ENCODE data around the gene ZNF93. TPM values are rescaled to one million over a fixed set of nuclear protein-coding genes. Genes with fewer than 3 reads are reported as not detected.
A peak's percentile ranks its signal among the peaks of the same experiment; 100 is the strongest.
"Not testable (repeated sequence)": the region's sequence is repeated elsewhere in the genome, so short reads cannot be mapped to it uniquely, and the experiment has no call there.

Gene ZNF93
- total and polyA plus RNA-seq, 7 experiments from 2014 or later, result 3.4 to 11.6 (median 8.7) TPM

DNA sequence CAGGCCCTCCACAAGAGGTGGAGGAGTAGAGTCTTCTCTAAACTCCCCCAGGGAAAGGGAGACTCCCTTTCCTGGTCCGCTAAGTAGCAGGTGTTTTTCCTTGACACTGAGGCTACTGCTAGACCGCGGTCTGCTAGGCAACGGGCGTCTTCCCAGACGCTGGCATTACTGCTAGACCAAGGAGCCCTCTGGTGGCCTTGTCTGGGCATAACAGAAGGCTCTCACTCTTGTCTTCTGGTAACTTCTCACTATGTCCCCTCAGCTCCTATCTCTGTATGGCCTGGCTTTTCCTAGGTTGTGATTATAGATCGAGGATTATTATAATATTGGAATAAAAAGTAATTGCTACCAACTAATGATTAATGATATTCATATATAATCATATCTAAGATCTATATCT lies 29.7 kb downstream of the ZNF93 start:
- intact Hi-C loops (cut with micrococcal nuclease); H3K27me3 ChIP-seq (ENCODE audit: control insufficient read depth in 2 of 2, insufficient read depth in 2 of 2, low read length in 2 of 2); H3K4me1 Mint-ChIP-seq; H3K27ac ChIP-seq (ENCODE audit: low read depth, low read length); ATAC-seq; H3K4me3 Mint-ChIP-seq; H3K4me3 ChIP-seq (ENCODE audit: low read length); POLR2A ChIA-PET; H3K27ac Mint-ChIP-seq; H3K27me3 Mint-ChIP-seq; H3K4me1 ChIP-seq (ENCODE audit: control insufficient read depth in 2 of 2, insufficient read depth in 2 of 2, low read length in 2 of 2): not testable (repeated sequence)
- peaks cover 0 to 32% (median 0%) of the 10 kb centered on the region in 3 experiments for H3K36me3 ChIP-seq (ENCODE audit: control insufficient read depth in 2 of 3, insufficient read depth in 3 of 3, low read length in 3 of 3)
- peak in 7 of 9 donors; percentile 3 to 26 (median 9) for DNase-seq
- peaks cover 0 to 26% (median 14%) of the 10 kb centered on the region in 3 experiments for H3K9me3 ChIP-seq (ENCODE audit: control insufficient read depth in 2 of 3, low read length in 3 of 3)
- Mint-ChIP-seq H3K9me3 (peaks cover 8 to 80% (median 39%) of the 10 kb centered on the region in 11 donors), H3K36me3 (peaks cover 10 to 68% (median 62%) of the 10 kb centered on the region in 5 donors)
- CTCF ChIA-PET, result interaction anchor here (0.7 kb wide), 1 partner anchor 528 kb away, joined by 3 read pairs; no protein-coding TSS in a partner anchor

DNA sequence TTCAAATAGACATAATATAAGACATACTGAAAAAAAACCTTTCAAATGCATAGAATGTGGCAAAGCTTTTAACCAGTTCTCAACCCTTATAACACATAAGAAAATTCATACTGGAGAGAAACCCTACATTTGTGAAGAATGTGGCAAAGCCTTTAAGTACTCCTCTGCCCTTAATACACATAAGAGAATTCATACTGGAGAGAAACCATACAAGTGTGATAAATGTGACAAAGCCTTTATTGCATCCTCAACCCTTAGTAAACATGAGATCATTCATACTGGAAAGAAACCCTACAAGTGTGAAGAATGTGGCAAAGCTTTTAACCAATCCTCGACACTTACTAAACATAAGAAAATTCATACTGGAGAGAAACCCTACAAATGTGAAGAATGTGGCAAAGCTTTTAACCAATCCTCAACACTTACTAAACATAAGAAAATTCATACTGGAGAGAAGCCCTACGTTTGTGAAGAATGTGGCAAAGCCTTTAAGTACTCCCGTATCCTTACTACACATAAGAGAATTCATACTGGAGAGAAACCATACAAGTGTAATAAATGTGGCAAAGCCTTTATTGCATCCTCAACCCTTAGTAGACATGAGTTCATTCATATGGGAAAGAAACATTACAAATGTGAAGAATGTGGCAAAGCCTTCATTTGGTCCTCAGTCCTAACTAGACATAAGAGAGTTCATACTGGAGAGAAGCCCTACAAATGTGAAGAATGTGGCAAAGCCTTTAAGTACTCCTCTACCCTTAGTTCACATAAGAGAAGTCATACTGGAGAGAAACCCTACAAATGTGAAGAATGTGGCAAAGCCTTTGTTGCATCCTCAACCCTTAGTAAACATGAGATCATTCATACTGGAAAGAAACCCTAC lies 32.9 kb downstream of the ZNF93 start:
- peaks cover 10 to 45% (median 37%) of the 10 kb centered on the region in 5 donors for H3K36me3 Mint-ChIP-seq
- H3K4me3 Mint-ChIP-seq, result not testable (repeated sequence)
- peaks cover 0 to 50% (median 16%) of the 10 kb centered on the region in 3 experiments for H3K9me3 ChIP-seq (ENCODE audit: control insufficient read depth in 2 of 3, low read length in 3 of 3)

DNA sequence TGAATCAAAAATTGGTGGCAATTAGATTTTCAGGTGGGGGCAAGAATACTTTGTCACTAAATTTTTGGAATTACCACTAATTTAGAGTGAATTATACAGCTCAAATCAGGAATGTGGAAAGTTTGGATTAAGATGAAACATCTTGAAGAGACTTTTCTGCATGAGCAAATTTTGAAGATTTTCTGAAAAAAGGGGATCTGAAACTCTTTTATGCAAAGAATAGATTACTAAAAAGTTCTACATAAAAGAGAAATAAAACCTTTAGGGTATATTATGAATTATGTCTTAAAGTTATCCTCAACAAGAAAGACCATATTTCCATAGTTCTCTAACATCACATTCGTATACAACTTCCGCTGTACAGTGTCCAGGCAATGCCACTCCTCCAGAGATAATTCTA lies 36.7 kb downstream of the ZNF93 start:
- ChIA-PET CTCF (no interaction called here), POLR2A (interaction anchor here (0.6 to 0.7 kb wide), 2 partner anchors 167 to 1580 kb away, joined by 3 to 5 read pairs; no protein-coding TSS in a partner anchor)
- Mint-ChIP-seq H3K27ac (no peak overlapping the region), H3K4me3 (no peak overlapping the region), H3K27me3 (no peaks in the 10 kb centered on the region), H3K4me1 (no peaks in the 10 kb centered on the region), H3K9me3 (peaks cover 8 to 96% (median 42%) of the 10 kb centered on the region in 11 donors), H3K36me3 (peaks cover 10 to 29% (median 22%) of the 10 kb centered on the region in 5 donors)
- DNase-seq, result no peak
- peaks cover 0 to 59% (median 12%) of the 10 kb centered on the region in 3 experiments for H3K9me3 ChIP-seq (ENCODE audit: control insufficient read depth in 2 of 3, low read length in 3 of 3)
- ATAC-seq, result no peak
- peaks cover 0 to 12% (median 0%) of the 10 kb centered on the region in 3 experiments for H3K36me3 ChIP-seq (ENCODE audit: control insufficient read depth in 2 of 3, insufficient read depth in 3 of 3, low read length in 3 of 3)
- no peaks in the 10 kb centered on the region for H3K27me3 ChIP-seq (ENCODE audit: control insufficient read depth in 2 of 2, insufficient read depth in 2 of 2, low read length in 2 of 2)
- no peak overlapping the region for H3K4me3 ChIP-seq (ENCODE audit: low read length)
- no peak overlapping the region for H3K27ac ChIP-seq (ENCODE audit: low read depth, low read length)
- H3K4me1 ChIP-seq (ENCODE audit: control insufficient read depth in 2 of 2, insufficient read depth in 2 of 2, low read length in 2 of 2), result no peaks in the 10 kb centered on the region
- intact Hi-C loops (cut with micrococcal nuclease), result no loop called here

More for the DNA sequence above, 32.9 kb downstream of the ZNF93 start:
- POLR2A ChIA-PET; intact Hi-C loops (cut with micrococcal nuclease); H3K4me1 ChIP-seq (ENCODE audit: control insufficient read depth in 2 of 2, insufficient read depth in 2 of 2, low read length in 2 of 2); CTCF ChIA-PET; H3K27me3 Mint-ChIP-seq; H3K4me1 Mint-ChIP-seq; H3K27ac ChIP-seq (ENCODE audit: low read depth, low read length); H3K27ac Mint-ChIP-seq; H3K4me3 ChIP-seq (ENCODE audit: low read length); DNase-seq; ATAC-seq; H3K27me3 ChIP-seq (ENCODE audit: control insufficient read depth in 2 of 2, insufficient read depth in 2 of 2, low read length in 2 of 2): not testable (repeated sequence)
- H3K9me3 Mint-ChIP-seq, result peaks cover 8 to 86% (median 45%) of the 10 kb centered on the region in 11 donors
- peaks cover 0 to 17% (median 0%) of the 10 kb centered on the region in 3 experiments for H3K36me3 ChIP-seq (ENCODE audit: control insufficient read depth in 2 of 3, insufficient read depth in 3 of 3, low read length in 3 of 3)

DNA sequence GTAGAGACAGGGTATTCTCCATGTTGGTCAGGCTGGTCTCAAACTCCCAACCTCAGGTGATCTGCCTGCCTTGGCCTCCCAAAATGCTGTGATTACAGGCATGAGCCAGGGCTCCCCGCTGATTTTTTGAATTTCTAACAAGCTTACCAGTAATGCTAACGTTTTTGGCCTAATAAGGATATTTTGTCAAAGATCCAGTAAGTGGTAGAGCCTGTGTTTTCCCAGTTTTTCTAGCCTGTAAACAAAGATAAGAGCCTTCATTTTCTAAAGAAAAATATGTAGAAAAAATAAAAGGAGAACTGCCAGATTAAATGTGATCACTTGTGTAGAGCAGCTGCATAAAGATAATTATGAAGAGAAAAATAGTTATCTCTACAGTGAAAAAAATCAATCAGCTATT lies 37.7 kb downstream of the ZNF93 start:
- Histone ChIP-seq H3K27ac (ENCODE audit: low read depth, low read length) (no peak overlapping the region), H3K36me3 (ENCODE audit: control insufficient read depth in 2 of 3, insufficient read depth in 3 of 3, low read length in 3 of 3) (peaks cover 0 to 6% (median 0%) of the 10 kb centered on the region in 3 experiments), H3K4me3 (ENCODE audit: low read length) (no peak overlapping the region), H3K27me3 (ENCODE audit: control insufficient read depth in 2 of 2, insufficient read depth in 2 of 2, low read length in 2 of 2) (no peaks in the 10 kb centered on the region), H3K4me1 (ENCODE audit: control insufficient read depth in 2 of 2, insufficient read depth in 2 of 2, low read length in 2 of 2) (no peaks in the 10 kb centered on the region), H3K9me3 (ENCODE audit: control insufficient read depth in 2 of 3, low read length in 3 of 3) (peaks cover 0 to 56% (median 10%) of the 10 kb centered on the region in 3 experiments)
- POLR2A ChIA-PET, result no interaction called here
- CTCF ChIA-PET, result no interaction called here
- peaks cover 7 to 20% (median 13%) of the 10 kb centered on the region in 5 donors for H3K36me3 Mint-ChIP-seq
- ATAC-seq (no peak), DNase-seq (no peak)
- H3K4me3 Mint-ChIP-seq, result no peak overlapping the region
- no peaks in the 10 kb centered on the region for H3K27me3 Mint-ChIP-seq
- H3K27ac Mint-ChIP-seq, result no peak overlapping the region
- peaks cover 7 to 96% (median 39%) of the 10 kb centered on the region in 11 donors for H3K9me3 Mint-ChIP-seq
- no peaks in the 10 kb centered on the region for H3K4me1 Mint-ChIP-seq
- intact Hi-C loops (cut with micrococcal nuclease), result no loop called here

DNA sequence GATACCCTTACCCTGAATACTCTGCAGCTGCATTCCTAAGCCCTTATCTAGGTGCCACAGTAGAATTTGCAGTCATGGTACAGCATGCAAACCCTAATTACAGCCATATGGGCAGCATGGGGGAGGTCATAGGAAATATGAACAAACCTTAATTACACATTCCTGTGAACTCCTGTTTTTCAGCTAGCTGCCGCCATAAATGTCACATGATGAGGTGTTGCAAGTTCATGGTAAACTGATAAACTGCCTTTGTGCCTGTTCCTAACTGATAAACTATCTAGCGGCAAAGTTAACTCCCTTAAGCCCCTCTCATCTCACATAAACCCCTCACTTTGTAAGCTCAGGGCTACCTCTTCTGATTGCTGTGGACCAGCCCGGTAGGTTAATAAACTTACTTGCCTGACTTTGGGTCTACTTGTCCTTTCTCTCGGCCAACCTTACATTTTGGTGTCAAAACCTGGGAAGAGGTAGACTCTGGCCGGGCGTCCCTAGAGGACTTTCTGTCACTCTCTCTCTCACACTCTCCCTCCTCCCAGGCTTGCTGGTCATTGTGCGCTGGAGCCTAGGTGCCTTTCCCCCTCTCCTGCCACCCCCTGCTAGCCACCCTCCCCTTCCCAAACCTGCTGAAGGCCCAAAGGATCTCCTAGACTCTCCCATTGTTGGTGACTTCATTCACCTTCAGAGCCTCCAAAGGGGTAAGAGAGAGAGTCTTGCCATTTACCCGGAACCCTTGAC lies 43.3 kb downstream of the ZNF93 start:
- peaks cover 4 to 12% (median 10%) of the 10 kb centered on the region in 5 donors for H3K36me3 Mint-ChIP-seq
- no peaks in the 10 kb centered on the region for H3K4me1 Mint-ChIP-seq
- peaks cover 0 to 12% (median 0%) of the 10 kb centered on the region in 3 experiments for H3K9me3 ChIP-seq (ENCODE audit: control insufficient read depth in 2 of 3, low read length in 3 of 3)
- H3K4me3 ChIP-seq (ENCODE audit: low read length), result no peak overlapping the region
- ATAC-seq, result no peak
- intact Hi-C loops (cut with micrococcal nuclease), result no loop called here
- no peaks in the 10 kb centered on the region for H3K4me1 ChIP-seq (ENCODE audit: control insufficient read depth in 2 of 2, insufficient read depth in 2 of 2, low read length in 2 of 2)
- DNase-seq, result no peak
- H3K27me3 ChIP-seq (ENCODE audit: control insufficient read depth in 2 of 2, insufficient read depth in 2 of 2, low read length in 2 of 2), result no peaks in the 10 kb centered on the region
- no peaks in the 10 kb centered on the region for H3K36me3 ChIP-seq (ENCODE audit: control insufficient read depth in 2 of 3, insufficient read depth in 3 of 3, low read length in 3 of 3)
- no peak overlapping the region for H3K4me3 Mint-ChIP-seq
- POLR2A ChIA-PET, result no interaction called here
- no peak overlapping the region for H3K27ac ChIP-seq (ENCODE audit: low read depth, low read length)
- CTCF ChIA-PET, result no interaction called here
- H3K27ac Mint-ChIP-seq, result no peak overlapping the region
- H3K27me3 Mint-ChIP-seq, result peaks cover 0 to 8% (median 5%) of the 10 kb centered on the region in 5 donors
- H3K9me3 Mint-ChIP-seq, result peaks cover 0 to 66% (median 23%) of the 10 kb centered on the region in 11 donors

DNA sequence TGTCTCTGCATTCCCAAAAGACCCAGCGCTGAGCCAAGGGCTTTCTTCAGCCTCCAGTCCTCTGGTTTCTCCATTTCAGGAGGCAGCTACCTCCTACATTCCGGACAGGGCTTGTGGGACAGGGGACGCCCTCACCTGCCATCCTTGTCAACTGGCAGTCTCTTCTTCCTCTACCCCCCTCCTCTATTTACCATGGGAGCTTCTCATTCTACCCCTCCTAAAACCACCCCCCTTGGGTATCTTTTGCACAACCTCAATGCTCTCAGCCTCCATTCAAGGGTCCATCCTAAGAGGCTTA lies 43.8 kb downstream of the ZNF93 start:
- no peak overlapping the region for H3K27ac ChIP-seq (ENCODE audit: low read depth, low read length)
- CTCF ChIA-PET, result no interaction called here
- Mint-ChIP-seq H3K27me3 (peaks cover 0 to 8% (median 5%) of the 10 kb centered on the region in 5 donors), H3K4me3 (no peak overlapping the region), H3K36me3 (peaks cover 4 to 12% (median 10%) of the 10 kb centered on the region in 5 donors), H3K9me3 (peaks cover 0 to 60% (median 20%) of the 10 kb centered on the region in 11 donors), H3K27ac (no peak overlapping the region), H3K4me1 (no peaks in the 10 kb centered on the region)
- no peak overlapping the region for H3K4me3 ChIP-seq (ENCODE audit: low read length)
- H3K9me3 ChIP-seq (ENCODE audit: control insufficient read depth in 2 of 3, low read length in 3 of 3), result peaks cover 0 to 9% (median 0%) of the 10 kb centered on the region in 3 experiments
- DNase-seq (no peak), ATAC-seq (no peak)
- POLR2A ChIA-PET, result no interaction called here
- intact Hi-C loops (cut with micrococcal nuclease), result no loop called here
- H3K27me3 ChIP-seq (ENCODE audit: control insufficient read depth in 2 of 2, insufficient read depth in 2 of 2, low read length in 2 of 2), result no peaks in the 10 kb centered on the region
- no peaks in the 10 kb centered on the region for H3K36me3 ChIP-seq (ENCODE audit: control insufficient read depth in 2 of 3, insufficient read depth in 3 of 3, low read length in 3 of 3)
- H3K4me1 ChIP-seq (ENCODE audit: control insufficient read depth in 2 of 2, insufficient read depth in 2 of 2, low read length in 2 of 2), result no peaks in the 10 kb centered on the region

Data from naive thymus-derived CD4-positive, alpha-beta T cell (primary cell).